Muscle of back (tissue), 11 donors: Measurements from ENCODE around the gene CLDN18. TPM values are rescaled to one million over a fixed set of nuclear protein-coding genes. Genes with fewer than 3 reads are reported as not detected.

Experiments used
- DNase-seq, 3 donors: peaks; one replicate each; pipeline versions ENCODE4 v3.0.0 to v3.0.0-alpha.2; 2013
- polyA plus RNA-seq, 10 donors: library from polyadenylated mRNA; unstranded; fragments of 120-200 nt; gene quantifications; one replicate each; pipeline ENCODE4 v1.2.1, GENCODE V29; 2013; ENCODE audit not compliant: insufficient read length in 10 of 10

The CLDN18 gene
- polyA plus RNA-seq, 10 donors, result 0.19 to 1.0 (median 0.54) TPM

- DNase-seq, result no peak
Measured at GRCh38 chr3:138060792-138061191, 50.8 kb downstream of the CLDN18 start.

- DNase-seq, result no peak
Measured at GRCh38 chr3:138062037-138062436, 52.1 kb downstream of the CLDN18 start.

- DNase-seq, result no peak
Measured at GRCh38 chr3:138062626-138063025, 52.7 kb downstream of the CLDN18 start.

GRCh38 chr3:138063416-138063815 lies 53.5 kb downstream of the CLDN18 start:
- DNase-seq, result no peak

DNA sequence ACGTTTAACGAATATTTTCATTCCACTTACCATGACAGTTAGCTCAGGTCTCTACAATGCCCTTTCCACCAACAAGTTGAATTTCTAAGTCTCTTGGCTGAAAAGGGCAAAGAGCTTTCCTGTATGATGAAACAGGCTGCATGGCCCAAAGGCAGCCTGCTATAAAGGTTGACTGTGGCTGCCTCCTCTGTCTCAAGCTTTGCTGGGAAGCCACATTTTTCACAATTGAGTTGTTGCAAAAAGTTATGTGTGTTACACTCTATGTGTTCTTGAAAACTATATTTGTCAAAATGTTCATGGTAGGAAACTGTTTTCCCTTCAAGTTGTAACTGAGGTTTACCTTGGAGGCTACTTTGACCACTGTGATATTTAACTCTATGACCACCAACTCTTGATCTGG lies 56.0 kb downstream of the CLDN18 start:
- no peak for DNase-seq

- no peak for DNase-seq
Measured at GRCh38 chr3:138066383-138066782, 56.4 kb downstream of the CLDN18 start.

- DNase-seq, result no peak
Measured at GRCh38 chr3:138066972-138067371, 57.0 kb downstream of the CLDN18 start.

DNA sequence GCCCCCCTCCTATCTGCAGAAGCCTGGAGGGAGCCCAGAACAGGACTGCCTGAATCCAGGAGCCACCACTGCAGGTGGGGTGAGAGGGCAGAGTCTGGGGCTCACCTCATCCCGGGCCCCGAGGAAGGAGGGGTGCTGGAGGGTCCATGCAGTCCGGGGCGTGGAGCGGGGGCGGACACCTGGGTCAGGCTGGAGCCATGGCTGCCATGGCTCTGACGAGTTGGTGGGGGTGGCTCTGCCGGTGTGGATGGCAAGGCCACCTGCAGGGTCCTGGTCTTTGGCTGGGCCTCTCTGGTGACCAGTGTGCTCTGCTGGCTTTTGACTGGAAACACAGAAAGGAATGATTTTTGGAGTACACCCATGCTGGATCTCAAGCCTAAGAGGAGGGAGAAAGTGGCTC lies 58.1 kb downstream of the CLDN18 start:
- no peak for DNase-seq

- DNase-seq, result peak; percentile 65 to 80 (median 74)
Measured at GRCh38 chr3:138068579-138069174, 58.7 kb downstream of the CLDN18 start.

GRCh38 chr3:138070006-138070405 lies 60.0 kb downstream of the CLDN18 start:
- no peak for DNase-seq

GRCh38 chr3:138072796-138073195 lies 62.8 kb downstream of the CLDN18 start:
- no peak for DNase-seq

DNA sequence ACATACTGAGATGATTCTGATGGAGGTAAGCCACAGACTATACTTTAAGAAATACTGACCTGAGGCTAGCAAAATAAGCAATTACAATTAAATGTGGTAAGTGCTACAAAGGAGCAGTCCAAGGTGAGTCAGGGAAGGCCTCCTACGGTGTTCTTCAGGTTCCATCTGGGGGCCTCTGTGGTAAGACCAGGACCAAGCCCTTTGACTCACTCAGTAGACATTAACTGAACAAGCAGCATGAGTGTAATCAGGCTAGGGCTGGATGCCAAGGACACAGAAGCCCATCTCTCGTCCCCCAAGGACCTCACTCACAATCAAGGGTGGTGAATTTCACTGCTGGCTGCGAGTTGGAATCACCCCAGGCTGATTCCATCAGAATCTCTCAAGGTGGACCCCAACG lies 68.1 kb downstream of the CLDN18 start:
- no peak for DNase-seq

DNA sequence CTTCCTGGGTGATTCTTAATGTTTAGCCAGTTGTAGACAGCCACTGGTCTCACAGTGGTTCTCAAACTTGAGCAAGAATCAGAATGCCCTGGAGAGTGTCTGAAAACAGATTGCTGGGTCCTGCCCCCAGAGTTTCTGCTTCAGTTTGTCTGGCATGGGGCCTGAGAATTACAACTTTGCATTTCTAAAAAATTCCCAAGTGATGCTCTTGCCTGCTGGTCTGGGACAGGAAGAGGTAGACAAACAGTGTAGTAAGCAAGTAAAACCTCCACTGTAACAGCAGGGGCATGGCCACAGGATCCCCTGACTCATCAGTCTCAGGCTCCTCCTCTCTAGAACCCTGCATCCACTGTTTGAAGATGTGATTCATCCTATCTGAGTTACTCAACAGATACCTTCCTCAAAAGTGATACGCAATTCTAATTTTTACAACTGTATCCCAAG lies 69.0 kb downstream of the CLDN18 start:
- DNase-seq, result peak in 1 of 3 donors; percentile 85

GRCh38 chr3:138079901-138080300 lies 69.9 kb downstream of the CLDN18 start:
- no peak for DNase-seq

- peak in 1 of 3 donors; percentile 33 for DNase-seq
Measured at GRCh38 chr3:138081371-138082084, 71.6 kb downstream of the CLDN18 start.

DNA sequence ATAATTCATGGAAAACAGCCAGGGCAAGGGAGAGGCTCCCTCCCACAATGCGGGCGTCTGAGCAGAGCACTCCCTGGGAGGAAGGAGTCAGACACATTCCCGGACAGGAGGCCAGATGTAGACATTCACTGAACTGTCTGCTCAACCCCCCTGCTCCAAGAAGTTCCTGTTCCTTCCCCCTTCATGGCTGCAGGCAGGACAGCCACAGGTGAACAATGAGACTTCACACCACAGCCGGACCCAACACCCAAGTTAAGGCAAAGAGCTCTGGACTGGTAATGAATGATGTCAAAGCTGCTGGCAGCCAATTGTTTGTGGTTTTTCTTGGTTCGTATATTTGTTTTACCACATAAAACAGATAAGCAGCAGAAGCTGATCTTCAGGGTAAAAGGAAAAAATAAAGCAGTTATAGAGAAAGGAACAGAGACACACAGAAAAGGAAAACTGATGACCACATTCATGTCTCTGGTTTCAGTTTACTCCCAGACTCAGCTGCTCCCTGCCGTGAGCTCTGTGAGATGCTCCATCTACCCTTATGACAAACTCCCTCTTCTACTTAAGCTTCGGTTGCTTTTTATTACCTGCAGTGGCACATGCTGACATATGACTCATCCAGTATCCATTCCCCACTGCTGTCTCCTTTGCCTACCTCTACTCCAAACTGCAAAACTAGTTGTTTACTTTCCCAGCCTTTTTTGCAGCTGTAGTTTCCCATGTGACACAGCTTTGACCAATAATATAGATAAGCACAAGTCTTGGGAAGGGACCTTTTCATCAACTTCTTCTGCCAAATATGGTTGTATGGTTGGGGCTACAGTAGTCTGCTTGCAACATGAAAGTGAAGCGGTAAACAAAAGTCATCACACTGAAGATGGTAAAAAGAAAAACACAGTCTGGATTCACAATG lies 72.4 kb downstream of the CLDN18 start:
- DNase-seq, result peak in 1 of 3 donors; percentile 49

GRCh38 chr3:138082992-138083386 lies 73.0 kb downstream of the CLDN18 start:
- DNase-seq, result no peak

Other genes starting within 250 kb of the CLDN18 start
- gene SOX14, start 245.8 kb upstream of the CLDN18 start, polyA plus RNA-seq, result not detected
- gene DZIP1L, start 105.4 kb downstream of the CLDN18 start, polyA plus RNA-seq, result 10 to 100 TPM in 1 of 10 donors, 1 to 10 TPM in 9; 5.3 to 12.4 (median 6.9) TPM
- under 1 TPM in 3 of 10 donors, not detected in 7; 0.16 to 0.23 (median 0.22) TPM for gene A4GNT, start 122.2 kb downstream of the CLDN18 start, polyA plus RNA-seq
- gene DBR1, start 164.8 kb downstream of the CLDN18 start, polyA plus RNA-seq, result 10 to 100 TPM in 6 of 10 donors, 1 to 10 TPM in 4; 8.1 to 12.1 (median 10.3) TPM
- gene ARMC8, start 177.1 kb downstream of the CLDN18 start, polyA plus RNA-seq, result 10 to 100 TPM; 31.1 to 52.8 (median 38.8) TPM